ENCODE data around the gene CLDN34.

- TF ChIP-seq POLR2A (IDR thresholded peaks at IDR 0.05) = no peak
- TF ChIP-seq POLR2AphosphoS5 (IDR thresholded peaks at IDR 0.05) = no peak
- TF ChIP-seq CTCF (IDR thresholded peaks at IDR 0.05) = no peak
Measured at GRCh38 chrX:9940421-9940820, 26.7 kb upstream of the CLDN34 start.
